ENCODE measurements around the gene ACER2.

Gene ACER2

GRCh38 chr9:19440823-19441580 lies 32.2 kb downstream of the ACER2 start:
- in situ Hi-C loops (cut with HindIII; ENCODE audit: low pct_ligation_motif_present, low pct_unique_long_range_greater_than_20kb, low sequenced_read_pairs), result no loop called here

DNA sequence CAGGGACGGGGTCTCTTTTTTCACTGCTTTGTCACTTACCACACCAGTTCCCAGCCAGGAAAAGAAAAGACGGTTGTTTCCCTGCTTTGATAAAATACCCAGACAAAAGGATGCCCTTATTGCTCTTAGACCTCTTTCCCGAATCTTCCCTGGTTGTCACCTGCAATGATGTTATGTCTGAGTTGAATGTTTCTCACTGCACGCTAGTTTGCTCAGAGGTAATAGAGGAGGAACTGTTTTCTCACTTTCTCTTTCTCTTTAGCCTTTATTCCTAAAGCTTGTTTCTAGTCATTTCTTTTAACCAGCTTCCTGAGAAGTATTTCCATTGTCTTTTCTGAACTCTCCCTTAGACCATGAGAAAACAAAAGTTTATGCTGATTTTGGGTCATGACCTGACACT lies 32.9 kb downstream of the ACER2 start:
- in situ Hi-C loops (cut with HindIII; ENCODE audit: low pct_ligation_motif_present, low pct_unique_long_range_greater_than_20kb, low sequenced_read_pairs), result no loop called here
- DNase-seq, result no peak

More at GRCh38 chr9:19440823-19441580, 32.2 kb downstream of the ACER2 start:
- DNase-seq, result no peak

GRCh38 chr9:19442240-19442639 lies 33.4 kb downstream of the ACER2 start:
- DNase-seq, result no peak
- in situ Hi-C loops (cut with HindIII; ENCODE audit: low pct_ligation_motif_present, low pct_unique_long_range_greater_than_20kb, low sequenced_read_pairs), result no loop called here

- in situ Hi-C loops (cut with HindIII; ENCODE audit: low pct_ligation_motif_present, low pct_unique_long_range_greater_than_20kb, low sequenced_read_pairs), result no loop called here
- DNase-seq, result no peak
Measured at GRCh38 chr9:19445452-19445851, 36.6 kb downstream of the ACER2 start.

- in situ Hi-C loops (cut with HindIII; ENCODE audit: low pct_ligation_motif_present, low pct_unique_long_range_greater_than_20kb, low sequenced_read_pairs), result no loop called here
- DNase-seq, result no peak
Measured at GRCh38 chr9:19446361-19446861, 37.6 kb downstream of the ACER2 start.

DNA sequence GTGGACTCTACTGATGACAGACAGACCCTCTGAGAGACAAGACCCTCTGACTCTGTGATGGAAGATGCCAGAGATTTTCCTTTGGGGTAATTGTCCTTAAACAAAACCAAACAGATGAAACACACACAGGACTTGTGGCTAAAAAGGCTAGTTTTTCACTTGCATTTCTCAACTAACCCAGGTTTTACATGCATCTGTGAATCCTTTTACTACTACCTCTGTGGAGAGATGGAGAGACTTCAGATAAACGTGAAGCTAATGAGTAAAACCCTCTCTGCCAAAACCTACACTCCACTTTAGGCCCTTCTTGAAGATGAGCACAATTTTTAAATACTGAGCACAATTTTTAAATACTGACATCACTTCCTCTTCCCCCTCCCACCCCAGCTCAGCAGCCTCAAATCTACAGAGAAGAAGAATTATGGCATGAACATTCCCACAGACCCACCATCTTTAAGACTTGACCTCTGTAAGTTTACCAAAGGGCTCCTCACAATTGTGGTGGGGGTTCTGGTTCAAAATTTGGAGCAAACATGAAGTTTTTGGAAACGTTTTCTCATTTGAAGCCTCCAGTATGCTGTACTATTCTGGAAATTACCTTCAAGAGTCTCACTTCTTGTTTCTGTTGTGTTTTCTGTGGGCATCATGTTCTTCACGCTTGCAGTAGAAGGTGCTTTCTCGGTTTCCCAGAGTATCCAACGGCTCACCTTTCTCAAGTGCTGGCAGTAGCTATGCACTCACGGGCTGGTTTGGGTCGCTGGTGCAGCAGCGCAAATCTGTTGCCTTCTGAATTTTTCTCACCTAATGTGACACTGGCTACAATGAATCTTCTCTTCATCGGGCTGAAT lies 42.7 kb downstream of the ACER2 start:
- in situ Hi-C loops (cut with HindIII; ENCODE audit: low pct_ligation_motif_present, low pct_unique_long_range_greater_than_20kb, low sequenced_read_pairs), result no loop called here
- no peak for DNase-seq

- no peak for DNase-seq
- in situ Hi-C loops (cut with HindIII; ENCODE audit: low pct_ligation_motif_present, low pct_unique_long_range_greater_than_20kb, low sequenced_read_pairs), result no loop called here
Measured at GRCh38 chr9:19456426-19456825, 47.6 kb downstream of the ACER2 start.

- DNase-seq, result peak; percentile 72
- in situ Hi-C loops (cut with HindIII; ENCODE audit: low pct_ligation_motif_present, low pct_unique_long_range_greater_than_20kb, low sequenced_read_pairs), result no loop called here
Measured at GRCh38 chr9:19456996-19457692, 48.3 kb downstream of the ACER2 start.

DNA sequence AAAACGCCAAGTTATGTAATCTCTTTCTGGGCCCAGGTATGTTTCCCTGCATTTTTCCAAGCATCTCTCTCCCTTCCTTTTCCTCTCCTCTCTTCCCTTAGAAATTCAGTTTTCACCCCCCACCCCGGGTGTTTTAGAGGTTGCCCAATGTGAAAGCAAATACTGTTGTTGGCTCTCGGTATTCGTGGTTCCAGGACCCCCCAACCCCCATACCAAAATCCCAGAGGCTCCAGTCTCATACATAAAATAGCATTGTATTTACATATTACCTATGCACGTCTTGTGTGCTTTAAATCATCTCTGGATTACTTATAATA lies 48.8 kb downstream of the ACER2 start:
- in situ Hi-C loops (cut with HindIII; ENCODE audit: low pct_ligation_motif_present, low pct_unique_long_range_greater_than_20kb, low sequenced_read_pairs), result no loop called here
- no peak for DNase-seq

- in situ Hi-C loops (cut with HindIII; ENCODE audit: low pct_ligation_motif_present, low pct_unique_long_range_greater_than_20kb, low sequenced_read_pairs), result no loop called here
- no peak for DNase-seq
Measured at GRCh38 chr9:19460243-19460642, 51.4 kb downstream of the ACER2 start.

GRCh38 chr9:19461135-19461534 lies 52.3 kb downstream of the ACER2 start:
- DNase-seq, result no peak
- in situ Hi-C loops (cut with HindIII; ENCODE audit: low pct_ligation_motif_present, low pct_unique_long_range_greater_than_20kb, low sequenced_read_pairs), result no loop called here

DNA sequence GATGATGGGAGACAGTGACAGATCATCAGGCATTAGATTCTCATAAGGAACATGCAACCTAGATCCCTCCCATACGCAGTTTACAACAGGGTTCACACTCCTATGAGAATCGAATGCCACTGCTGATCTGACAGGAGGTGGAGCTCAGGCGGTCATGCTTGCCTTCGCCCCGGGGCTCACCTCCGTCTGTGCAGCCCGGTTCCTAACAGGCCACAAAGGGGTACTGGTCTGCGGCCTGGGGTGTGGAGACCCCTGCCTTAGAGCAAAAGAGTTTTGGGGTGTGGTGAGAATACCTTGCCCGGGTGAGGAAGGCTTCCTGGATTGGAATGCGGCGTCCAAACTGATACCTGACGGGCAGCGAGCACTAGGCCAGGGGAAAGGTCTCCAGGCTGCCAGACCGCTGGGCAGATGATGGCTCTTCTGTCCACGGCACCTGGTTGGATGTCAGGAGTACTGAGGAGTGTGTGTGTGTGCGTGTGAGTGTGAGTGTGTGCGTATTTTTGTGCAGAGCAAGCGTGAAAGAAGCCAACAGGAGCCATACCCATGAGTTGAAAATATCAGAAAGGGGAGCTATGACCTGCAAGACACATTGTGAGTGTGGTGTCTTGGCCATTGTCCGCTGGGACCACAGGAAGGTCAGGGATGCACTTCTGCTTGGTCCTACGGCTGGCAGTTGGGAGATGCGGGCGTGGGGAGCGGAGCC lies 55.4 kb downstream of the ACER2 start:
- no peak for DNase-seq
- in situ Hi-C loops (cut with HindIII; ENCODE audit: low pct_ligation_motif_present, low pct_unique_long_range_greater_than_20kb, low sequenced_read_pairs), result no loop called here

GRCh38 chr9:19464764-19465585 lies 56.2 kb downstream of the ACER2 start:
- DNase-seq, result peak; percentile 80
- in situ Hi-C loops (cut with HindIII; ENCODE audit: low pct_ligation_motif_present, low pct_unique_long_range_greater_than_20kb, low sequenced_read_pairs), result no loop called here

GRCh38 chr9:19465586-19466279 lies 56.9 kb downstream of the ACER2 start:
- in situ Hi-C loops (cut with HindIII; ENCODE audit: low pct_ligation_motif_present, low pct_unique_long_range_greater_than_20kb, low sequenced_read_pairs), result no loop called here
- DNase-seq, result no peak

GRCh38 chr9:19466280-19466639 lies 57.5 kb downstream of the ACER2 start:
- in situ Hi-C loops (cut with HindIII; ENCODE audit: low pct_ligation_motif_present, low pct_unique_long_range_greater_than_20kb, low sequenced_read_pairs), result no loop called here
- DNase-seq, result no peak

DNA sequence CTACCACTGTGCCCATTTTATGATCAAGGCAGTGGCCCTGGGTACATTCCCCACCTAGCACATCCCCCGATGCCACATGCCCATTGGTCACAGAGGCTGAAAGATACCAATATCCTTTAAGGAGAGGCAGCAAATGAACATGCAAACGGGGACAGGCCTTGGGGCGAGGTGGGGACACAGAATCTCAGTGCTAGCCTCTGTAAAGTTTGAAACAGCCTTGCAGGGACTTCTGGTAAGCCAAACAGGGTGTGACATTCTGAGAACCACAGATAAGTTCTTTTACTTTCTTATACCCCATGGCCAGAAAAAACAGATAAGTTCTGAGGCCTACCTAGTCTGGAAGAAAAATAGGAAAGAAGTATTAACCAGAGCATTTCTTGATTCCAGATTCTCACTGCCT lies 60.5 kb downstream of the ACER2 start:
- in situ Hi-C loops (cut with HindIII; ENCODE audit: low pct_ligation_motif_present, low pct_unique_long_range_greater_than_20kb, low sequenced_read_pairs), result no loop called here
- no peak for DNase-seq

- in situ Hi-C loops (cut with HindIII; ENCODE audit: low pct_ligation_motif_present, low pct_unique_long_range_greater_than_20kb, low sequenced_read_pairs), result no loop called here
- DNase-seq, result no peak
Measured at GRCh38 chr9:19470567-19470966, 61.8 kb downstream of the ACER2 start.

Measured in ACHN (cell line).